HG03095 (cell line): ENCODE data around the gene ERICH4.
"Not testable (repeated sequence)": the region's sequence is repeated elsewhere in the genome, so short reads cannot be mapped to it uniquely, and the experiment has no call there.

Experiments used
- ATAC-seq: cut with Tn5 transposase; IDR thresholded peaks from one replicate; pipeline ENCODE4 v1.9.1; 2021; ENCODE audit warnings: moderate library complexity; ENCODE audit not compliant: unreplicated experiment

The ERICH4 gene

DNA sequence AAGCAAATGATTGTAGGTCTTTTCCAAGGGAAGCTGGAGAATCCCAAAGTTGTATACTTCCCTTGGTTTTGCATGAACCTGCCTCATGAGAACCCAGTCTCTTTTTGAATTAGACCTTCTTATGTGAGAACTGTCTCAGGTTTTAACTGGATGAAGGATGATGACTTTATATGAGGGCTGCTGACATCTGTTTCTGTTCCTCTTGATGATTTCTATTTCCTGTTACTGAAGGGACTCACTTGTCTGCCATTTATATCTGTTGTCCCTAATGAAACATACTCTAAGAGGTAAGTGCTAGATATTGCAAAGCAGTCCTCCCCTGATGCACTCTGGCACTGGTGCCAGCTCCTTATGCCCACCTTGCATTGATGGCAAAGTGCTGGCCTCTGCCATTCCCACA, 33.6 kb downstream of the ERICH4 start:
- ATAC-seq: no peak

DNA sequence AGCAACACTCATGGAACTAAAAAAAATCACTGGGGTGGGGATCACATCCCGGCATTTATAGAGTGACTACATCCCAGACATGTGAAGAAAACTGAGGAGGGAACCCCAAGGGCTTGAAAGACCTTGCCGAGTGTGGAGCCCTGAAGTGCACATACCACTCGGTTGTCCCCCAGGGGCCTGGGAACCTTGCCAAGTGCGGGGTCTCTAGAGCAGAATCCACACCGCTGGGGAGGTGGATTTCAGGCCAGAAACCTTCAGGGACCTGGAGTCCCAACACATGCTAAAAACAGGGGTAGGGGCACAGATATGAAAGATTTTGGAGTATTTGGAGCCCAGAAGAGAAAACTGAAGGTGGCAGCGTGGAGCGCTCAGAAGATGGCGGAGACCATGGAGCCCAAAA, 35.2 kb downstream of the ERICH4 start:
- ATAC-seq: no peak

DNA sequence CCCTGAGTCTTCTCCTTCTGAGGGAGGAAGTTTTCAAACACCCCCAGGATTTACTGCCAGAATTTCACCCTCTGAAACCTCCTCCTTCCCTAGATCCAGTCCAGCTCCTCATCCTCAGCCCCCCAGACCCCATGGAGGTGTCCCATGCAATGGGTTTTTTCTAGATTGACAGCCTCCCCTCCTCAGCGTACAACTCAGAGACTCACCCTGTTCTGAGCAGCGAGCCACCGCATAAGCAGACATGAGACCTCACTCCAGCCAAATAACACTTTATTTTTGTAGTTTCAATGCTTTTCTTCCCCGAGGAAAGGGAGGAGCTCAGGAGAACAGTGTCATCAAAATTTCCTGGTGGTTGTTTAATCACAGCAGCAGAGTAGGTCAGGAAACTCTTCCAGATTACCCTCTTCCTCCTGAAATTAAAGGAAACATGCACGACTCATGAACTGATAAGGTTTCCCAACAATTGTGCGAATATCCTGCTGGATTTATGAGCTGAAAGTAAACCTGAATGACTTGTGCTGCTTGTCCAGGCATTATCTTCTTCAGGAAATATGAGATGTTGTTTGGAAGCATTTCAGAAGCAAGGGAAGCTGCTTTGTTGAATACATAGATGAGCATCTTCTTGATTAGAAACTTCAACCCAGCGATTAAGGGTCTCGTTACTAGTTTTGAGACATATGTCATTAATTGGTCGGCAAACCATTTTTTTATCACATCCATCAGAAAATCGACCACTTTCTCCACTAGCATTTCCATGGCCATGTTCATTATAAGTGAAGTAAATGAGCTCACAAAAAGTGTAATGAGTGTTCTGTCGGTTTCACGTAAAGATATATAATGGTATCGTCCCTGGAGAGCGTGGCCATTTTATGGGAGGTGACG, 36.2 kb downstream of the ERICH4 start:
- no peak for ATAC-seq

DNA sequence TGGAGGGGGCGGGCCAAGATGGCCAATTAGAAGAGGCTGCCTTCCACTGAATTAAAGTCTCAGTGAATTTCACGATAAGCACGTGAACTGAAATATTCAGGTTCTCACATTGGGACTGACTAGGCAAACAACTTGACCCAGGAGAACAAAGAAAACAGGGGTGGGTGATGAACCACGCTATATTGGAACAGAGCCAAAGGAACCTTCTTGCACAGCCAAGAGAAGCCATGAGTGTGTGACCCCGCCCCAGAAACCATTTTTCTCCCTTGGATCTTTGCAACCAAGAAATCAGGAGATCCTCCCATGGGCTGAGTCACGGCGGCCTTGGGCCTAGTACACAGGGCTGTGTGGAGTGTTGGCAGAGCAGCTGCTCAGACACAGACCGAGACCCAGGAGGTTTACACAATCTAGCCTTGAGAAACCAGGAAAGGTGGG, 36.8 kb downstream of the ERICH4 start:
- no peak for ATAC-seq

DNA sequence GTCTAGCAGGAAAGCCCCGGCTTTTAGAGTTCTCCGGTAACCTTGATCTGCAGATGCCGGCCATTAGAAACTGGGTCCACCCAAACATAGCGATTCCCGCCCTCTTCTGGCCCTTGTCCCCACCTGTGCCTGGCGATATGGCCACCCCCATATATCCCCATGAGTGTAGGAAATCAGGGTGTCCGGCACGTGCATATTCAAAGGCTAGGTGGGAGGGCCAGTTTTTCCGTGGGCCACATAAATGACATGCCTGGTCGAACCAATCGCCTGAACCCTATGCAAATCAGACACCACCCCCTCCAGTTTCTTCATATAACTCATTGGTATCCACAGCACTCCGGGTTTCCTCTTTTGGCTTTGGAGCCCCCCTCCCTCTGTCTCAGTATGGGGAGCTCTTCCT, 37.4 kb downstream of the ERICH4 start:
- ATAC-seq: no peak

DNA sequence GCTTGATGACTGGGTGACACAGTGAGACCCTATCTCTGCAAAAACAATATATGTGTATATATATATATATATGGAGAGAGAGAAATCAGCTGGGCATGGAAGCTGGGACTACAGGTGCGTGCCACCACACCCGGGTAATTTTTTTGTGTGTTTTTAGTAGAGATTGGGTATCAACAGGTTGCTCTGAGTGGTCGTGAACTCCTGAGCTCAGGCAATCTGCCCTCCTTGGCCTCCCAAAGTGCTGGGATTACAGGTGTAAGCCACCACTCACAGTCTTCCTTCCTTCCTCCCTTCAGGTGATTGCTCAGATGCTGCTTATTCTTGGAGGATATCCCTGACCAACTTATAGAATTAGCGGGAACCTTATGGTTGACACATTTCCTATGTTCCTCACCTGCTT, 41.9 kb downstream of the ERICH4 start:
- ATAC-seq: no peak

DNA sequence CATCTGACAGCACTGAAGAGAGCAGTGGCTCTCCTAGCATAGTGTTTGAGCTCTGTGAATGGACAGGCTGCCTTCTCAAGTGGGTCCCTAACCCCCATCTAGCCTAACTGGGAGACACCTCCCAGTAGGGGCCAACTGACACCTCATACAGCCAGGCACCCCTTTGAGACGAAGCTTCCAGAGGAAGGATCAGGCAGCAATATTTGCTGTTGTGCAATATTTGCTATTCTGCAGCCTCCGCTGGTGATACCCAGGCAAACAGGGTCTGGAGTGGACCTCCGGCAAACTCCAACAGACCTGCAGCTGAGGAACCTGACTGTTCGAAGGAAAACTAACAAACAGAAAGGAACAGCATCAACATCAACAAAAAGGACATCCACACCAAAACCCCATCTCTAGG, 44.0 kb downstream of the ERICH4 start:
- ATAC-seq: not testable (repeated sequence)

DNA sequence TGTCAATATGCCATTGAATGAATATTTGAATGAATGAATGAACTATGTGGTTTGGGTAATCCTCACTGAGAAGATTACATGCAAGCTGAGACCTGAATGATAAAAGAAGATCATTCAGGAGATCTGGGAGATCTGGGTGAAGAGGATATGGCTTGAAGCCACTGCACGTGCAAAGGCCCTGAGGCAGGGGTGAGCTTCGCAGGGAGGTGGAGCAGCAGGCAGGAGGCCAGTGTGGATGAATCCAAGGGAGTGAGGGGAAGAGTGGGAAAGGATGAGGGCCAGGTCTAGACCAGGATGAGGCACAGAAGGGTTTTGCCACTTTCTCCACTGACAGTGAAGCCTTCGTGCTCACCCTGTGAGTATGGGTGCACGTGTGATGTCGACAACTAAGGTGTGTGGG, 49.9 kb downstream of the ERICH4 start:
- ATAC-seq: no peak
